C4-2B (cell line): ENCODE measurements around the gene FAM78B.

ENCODE experiments used
- H3K27ac ChIP-seq: fragments of 450-650 bp; 2 replicates; pipeline ENCODE4 v1.5.1; 2017
- ZFX ChIP-seq: fragments of 450-650 bp; IDR thresholded peaks from 2 replicates; pipeline ENCODE4 v1.6.1; 2017
- TF ChIP-seq, protein P1 (sequence below): fragments of 450-650 bp; conservative IDR thresholded peaks from 2 replicates; pipeline ENCODE4 v1.5.1; 2017; ENCODE audit warnings: mild to moderate bottlenecking

The FAM78B gene, protein sequence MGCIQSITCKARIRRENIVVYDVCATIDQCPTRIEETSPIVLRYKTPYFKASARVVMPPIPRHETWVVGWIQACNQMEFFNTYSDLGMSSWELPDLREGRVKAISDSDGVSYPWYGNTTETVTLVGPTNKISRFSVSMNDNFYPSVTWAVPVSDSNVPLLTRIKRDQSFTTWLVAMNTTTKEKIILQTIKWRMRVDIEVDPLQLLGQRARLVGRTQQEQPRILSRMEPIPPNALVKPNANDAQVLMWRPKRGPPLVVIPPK

DNA sequence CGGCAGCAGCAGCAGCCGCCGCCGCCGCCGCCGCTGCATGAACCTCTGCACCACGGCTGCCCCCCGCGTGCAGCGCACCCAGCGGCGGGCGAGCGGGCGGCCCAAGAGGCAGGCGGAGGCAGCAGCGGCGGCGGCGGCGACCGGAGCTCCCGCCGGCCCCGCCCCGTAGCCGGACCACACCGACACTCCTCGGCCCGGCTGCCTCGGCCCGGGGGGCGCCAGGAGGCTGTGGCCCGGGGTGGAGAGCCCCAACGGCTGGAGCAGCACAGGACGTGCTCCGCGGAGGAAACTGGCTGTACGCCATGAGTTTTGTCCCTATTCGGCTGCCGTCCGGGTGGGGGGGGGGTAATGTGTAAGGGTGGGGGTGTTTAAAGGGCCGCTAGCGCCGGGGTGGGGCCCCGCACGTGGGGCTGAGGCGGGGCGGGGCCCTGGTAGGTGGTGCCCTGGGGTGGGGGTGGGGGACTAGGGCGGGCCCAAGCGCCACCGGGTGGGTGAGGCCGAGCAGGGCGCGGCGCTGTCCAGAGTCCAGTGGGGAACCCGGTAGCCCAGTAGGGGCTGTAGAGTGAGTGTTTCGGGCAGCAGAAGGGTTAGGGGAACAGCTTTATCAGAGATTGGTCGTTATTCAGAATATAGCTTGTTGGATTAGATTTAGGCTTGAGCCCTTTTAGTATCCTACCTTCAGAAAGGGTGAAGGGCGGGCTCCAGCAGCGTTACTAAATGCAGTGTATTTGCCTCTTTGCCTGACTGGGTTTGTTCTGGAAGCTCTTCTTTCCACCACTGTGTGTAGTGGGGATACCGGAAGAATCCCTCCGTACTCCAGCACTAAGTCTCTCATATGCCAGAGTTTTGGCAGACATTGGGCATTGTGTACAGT, at the start of gene FAM78B:
Gene FAM78B, minus strand, starts transcription at position 304 of the 874 bp plus-strand sequence. CDS start 753 bp downstream, outside the sequence.
- no peak within 1 kb of the TSS for H3K27ac ChIP-seq
- TF ChIP-seq ZFX, result no peak

DNA sequence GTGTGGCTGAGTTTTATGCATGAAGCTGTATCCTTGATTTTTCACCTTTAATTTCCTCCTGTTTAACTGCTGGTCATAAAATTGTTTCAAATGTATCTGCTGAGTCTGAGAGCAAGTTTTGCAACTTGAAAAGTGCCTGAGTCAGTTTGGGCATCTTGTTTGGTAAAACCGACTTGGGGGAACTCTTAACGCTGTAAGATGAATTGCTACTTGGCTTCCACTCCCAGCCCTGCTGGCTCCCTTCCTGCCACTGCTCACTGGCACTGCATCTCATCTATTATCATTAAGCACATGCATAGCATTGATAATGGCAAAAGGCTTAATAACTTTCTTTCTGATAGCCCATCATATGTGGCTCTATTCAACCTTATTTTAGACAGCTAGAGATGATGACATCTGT, 35.7 kb upstream of the FAM78B start:
- TF ChIP-seq, protein P1, sequence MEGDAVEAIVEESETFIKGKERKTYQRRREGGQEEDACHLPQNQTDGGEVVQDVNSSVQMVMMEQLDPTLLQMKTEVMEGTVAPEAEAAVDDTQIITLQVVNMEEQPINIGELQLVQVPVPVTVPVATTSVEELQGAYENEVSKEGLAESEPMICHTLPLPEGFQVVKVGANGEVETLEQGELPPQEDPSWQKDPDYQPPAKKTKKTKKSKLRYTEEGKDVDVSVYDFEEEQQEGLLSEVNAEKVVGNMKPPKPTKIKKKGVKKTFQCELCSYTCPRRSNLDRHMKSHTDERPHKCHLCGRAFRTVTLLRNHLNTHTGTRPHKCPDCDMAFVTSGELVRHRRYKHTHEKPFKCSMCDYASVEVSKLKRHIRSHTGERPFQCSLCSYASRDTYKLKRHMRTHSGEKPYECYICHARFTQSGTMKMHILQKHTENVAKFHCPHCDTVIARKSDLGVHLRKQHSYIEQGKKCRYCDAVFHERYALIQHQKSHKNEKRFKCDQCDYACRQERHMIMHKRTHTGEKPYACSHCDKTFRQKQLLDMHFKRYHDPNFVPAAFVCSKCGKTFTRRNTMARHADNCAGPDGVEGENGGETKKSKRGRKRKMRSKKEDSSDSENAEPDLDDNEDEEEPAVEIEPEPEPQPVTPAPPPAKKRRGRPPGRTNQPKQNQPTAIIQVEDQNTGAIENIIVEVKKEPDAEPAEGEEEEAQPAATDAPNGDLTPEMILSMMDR, result no peak
- no peak for TF ChIP-seq ZFX
- H3K27ac ChIP-seq, result no peak overlapping the region

GRCh38 chr1:166200743-166201142, 33.9 kb upstream of the FAM78B start:
- TF ChIP-seq, protein P1, result no peak
- no peak for TF ChIP-seq ZFX
- H3K27ac ChIP-seq, result no peak overlapping the region

DNA sequence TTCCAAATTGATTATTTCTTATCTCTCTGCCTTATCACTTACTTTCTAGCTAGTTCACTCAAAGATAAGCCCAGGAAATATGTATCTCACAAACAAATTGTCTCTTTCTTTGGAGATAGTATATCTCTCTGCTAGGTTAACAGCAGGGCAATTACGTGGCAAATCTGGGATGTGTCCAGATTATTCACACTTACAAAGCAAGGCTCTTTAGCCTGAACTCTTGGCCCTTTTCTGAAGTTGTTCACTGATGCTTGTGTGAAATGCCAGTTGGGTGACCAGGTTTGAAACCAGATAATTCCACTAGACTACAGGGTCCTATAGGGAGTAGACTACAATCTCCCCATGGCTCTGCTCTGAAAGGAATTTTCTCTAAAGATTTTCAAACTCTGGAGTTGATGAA, 30.8 kb upstream of the FAM78B start:
- TF ChIP-seq, protein P1, result no peak
- no peak for TF ChIP-seq ZFX
- no peak overlapping the region for H3K27ac ChIP-seq

- H3K27ac ChIP-seq, result no peak overlapping the region
- TF ChIP-seq ZFX, result no peak
- TF ChIP-seq, protein P1, result no peak
Measured at GRCh38 chr1:166197141-166197540, 30.3 kb upstream of the FAM78B start.

- no peak overlapping the region for H3K27ac ChIP-seq
- TF ChIP-seq ZFX, result no peak
- TF ChIP-seq, protein P1, result no peak
Measured at GRCh38 chr1:166193057-166193698, 26.4 kb upstream of the FAM78B start.

GRCh38 chr1:166190400-166190799, 23.6 kb upstream of the FAM78B start:
- TF ChIP-seq, protein P1, result no peak
- TF ChIP-seq ZFX, result no peak
- H3K27ac ChIP-seq, result no peak overlapping the region
